SK-N-MC (cell line): ENCODE data around the gene ZNF565.
A peak's percentile ranks its signal among the peaks of the same experiment; 100 is the strongest.

ENCODE experiments used
- DNase-seq: peaks from one replicate; pipeline ENCODE4 v3.0.0-alpha.2; 2011; ENCODE audit warnings: low read depth, low spot score
- H3K27ac ChIP-seq: fragments of 200-600 bp; sonication (generic); 2 replicates; pipeline ENCODE4 v1.5.1; 2016; ENCODE audit warnings: mixed run types
- H3K36me3 ChIP-seq: fragments of 200-600 bp; sonication (generic); 2 replicates; pipeline ENCODE4 v1.6.1; 2017; ENCODE audit warnings: antibody characterized with exemption, low read length, mixed read lengths; ENCODE audit not compliant: insufficient read depth
- H3K4me3 ChIP-seq: fragments of 200-600 bp; sonication (generic); 2 replicates; pipeline ENCODE4 v1.5.1; 2016
- H3K9ac ChIP-seq: fragments of 200-600 bp; sonication (generic); 2 replicates; pipeline ENCODE4 v1.8.0; 2017; ENCODE audit warnings: mixed run types, mixed read lengths; ENCODE audit not compliant: insufficient read length
- H3K9me3 ChIP-seq: fragments of 200-600 bp; sonication (generic); 2 replicates; pipeline ENCODE4 v1.6.1; 2017; ENCODE audit warnings: low read depth, mild to moderate bottlenecking, antibody characterized with exemption, low read length, moderate library complexity, mixed read lengths
- EZH2 ChIP-seq: fragments of 200-600 bp; sonication (generic); IDR thresholded peaks from one replicate; pipeline ENCODE4 v1.6.1; 2017; ENCODE audit warnings: antibody characterized with exemption
- FOXP2 ChIP-seq: optimal IDR thresholded peaks from 2 replicates; pipeline ENCODE3; 2011; ENCODE audit warnings: mild to moderate bottlenecking, moderate library complexity; ENCODE audit not compliant: insufficient read depth; ENCODE audit errors: extremely low read length, control extremely low read depth
- POLR2AphosphoS5 ChIP-seq: IDR thresholded peaks from 2 replicates; pipeline ENCODE4 v1.6.1; 2012; ENCODE audit warnings: mild to moderate bottlenecking, low read depth, low read length, borderline replicate concordance

ZNF565 gene

DNA sequence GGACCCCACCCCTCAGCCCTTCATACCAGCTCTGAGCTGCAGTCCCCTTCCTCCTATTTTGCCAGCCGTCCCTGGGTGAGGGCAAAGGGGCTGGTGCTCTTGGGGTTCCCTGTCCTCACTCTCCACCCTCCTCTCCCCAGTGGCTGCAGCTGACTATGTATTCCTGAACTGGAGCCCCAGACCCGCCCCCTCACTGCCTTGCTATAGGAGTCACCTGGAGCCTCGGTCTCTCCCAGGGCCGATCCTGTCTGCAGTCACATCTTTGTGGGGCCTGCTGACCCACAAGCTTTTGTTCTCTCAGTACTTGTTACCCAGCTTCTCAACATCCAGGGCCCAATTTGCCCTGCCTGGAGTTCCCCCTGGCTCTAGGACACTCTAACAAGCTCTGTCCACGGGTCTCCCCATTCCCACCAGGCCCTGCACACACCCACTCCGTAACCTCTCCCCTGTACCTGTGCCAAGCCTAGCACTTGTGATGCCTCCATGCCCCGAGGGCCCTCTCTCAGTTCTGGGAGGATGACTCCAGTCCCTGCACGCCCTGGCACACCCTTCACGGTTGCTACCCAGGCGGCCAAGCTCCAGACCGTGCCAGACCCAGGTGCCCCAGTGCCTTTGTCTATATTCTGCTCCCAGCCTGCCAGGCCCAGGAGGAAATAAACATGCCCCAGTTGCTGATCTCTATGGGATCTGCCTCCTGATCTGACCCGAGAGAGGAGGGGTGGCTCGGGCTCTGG lies 64.6 kb downstream of the ZNF565 start:
- no peak for DNase-seq
- Histone ChIP-seq H3K9ac (no peak overlapping the region), H3K36me3 (peaks cover 34% of the 10 kb centered on the region), H3K4me3 (no peak overlapping the region), H3K9me3 (no peaks in the 10 kb centered on the region), H3K27ac (no peak overlapping the region)
- TF ChIP-seq POLR2AphosphoS5, result no peak
- no peak for TF ChIP-seq FOXP2
- TF ChIP-seq EZH2, result no peak

DNA sequence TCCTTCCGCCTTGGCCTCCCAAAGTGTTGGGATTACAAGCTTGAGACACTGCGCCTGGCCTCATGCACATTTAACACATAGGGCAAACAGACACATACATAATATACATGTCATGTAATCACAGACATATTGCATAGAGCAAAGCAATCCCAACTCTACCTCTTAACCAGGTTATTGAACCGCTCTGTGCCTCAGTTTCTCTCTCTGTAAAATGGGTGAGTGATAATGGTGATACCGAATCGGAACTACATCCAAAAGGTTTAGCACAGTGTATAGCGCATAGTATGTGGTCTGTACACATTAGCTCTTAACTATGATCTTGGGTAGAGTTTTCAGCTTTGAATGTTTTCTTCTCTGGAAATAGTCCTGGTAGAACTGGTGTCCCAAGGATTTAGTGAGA lies 69.8 kb downstream of the ZNF565 start:
- TF ChIP-seq POLR2AphosphoS5 (no peak), FOXP2 (no peak), EZH2 (no peak)
- Histone ChIP-seq H3K27ac (no peak overlapping the region), H3K36me3 (peaks cover 48% of the 10 kb centered on the region), H3K9me3 (no peaks in the 10 kb centered on the region), H3K9ac (no peak overlapping the region), H3K4me3 (no peak overlapping the region)
- no peak for DNase-seq

DNA sequence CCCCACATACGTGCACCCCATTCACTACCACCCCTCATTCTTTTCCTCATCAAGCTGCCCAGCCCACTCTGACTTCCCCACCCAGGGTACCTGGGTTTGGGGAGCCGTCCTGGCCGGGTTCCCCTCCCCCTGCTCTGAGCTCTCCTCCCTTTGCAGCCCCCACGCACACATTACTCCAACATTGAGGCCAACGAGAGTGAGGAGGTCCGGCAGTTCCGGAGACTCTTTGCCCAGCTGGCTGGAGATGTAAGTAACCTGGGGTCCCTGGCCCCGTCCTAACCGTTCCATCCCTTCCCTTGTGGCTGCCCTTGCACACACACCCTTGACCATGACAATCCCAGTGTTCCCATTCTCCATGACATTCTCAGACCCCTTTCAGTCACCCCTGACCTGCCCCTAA lies 72.0 kb downstream of the ZNF565 start:
- no peak overlapping the region for H3K4me3 ChIP-seq
- H3K9ac ChIP-seq, result no peak overlapping the region
- DNase-seq, result no peak
- H3K36me3 ChIP-seq, result peaks cover 40% of the 10 kb centered on the region
- H3K27ac ChIP-seq, result no peak overlapping the region
- TF ChIP-seq FOXP2 (no peak), EZH2 (no peak), POLR2AphosphoS5 (no peak)
- H3K9me3 ChIP-seq, result no peaks in the 10 kb centered on the region

DNA sequence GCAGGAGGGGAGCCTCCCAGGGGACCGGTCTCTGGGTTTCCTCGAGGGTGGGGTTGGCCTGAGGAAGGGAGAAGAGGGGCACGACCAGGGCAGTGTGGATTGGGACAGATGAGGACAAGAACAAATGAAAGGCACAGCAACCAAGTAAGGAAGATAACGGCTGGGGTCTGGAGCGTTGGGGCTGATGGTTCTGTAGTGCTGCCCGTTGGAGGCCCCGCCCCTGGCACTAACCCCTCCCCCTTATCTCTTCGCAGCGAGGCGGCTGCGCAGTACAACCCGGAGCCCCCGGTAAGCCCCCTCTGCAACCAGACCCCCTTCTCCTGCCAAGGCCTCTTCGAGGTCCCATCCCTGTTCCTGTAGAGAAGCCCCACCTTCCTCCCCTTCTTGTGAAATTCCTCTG lies 72.4 kb downstream of the ZNF565 start:
- no peak for DNase-seq

DNA sequence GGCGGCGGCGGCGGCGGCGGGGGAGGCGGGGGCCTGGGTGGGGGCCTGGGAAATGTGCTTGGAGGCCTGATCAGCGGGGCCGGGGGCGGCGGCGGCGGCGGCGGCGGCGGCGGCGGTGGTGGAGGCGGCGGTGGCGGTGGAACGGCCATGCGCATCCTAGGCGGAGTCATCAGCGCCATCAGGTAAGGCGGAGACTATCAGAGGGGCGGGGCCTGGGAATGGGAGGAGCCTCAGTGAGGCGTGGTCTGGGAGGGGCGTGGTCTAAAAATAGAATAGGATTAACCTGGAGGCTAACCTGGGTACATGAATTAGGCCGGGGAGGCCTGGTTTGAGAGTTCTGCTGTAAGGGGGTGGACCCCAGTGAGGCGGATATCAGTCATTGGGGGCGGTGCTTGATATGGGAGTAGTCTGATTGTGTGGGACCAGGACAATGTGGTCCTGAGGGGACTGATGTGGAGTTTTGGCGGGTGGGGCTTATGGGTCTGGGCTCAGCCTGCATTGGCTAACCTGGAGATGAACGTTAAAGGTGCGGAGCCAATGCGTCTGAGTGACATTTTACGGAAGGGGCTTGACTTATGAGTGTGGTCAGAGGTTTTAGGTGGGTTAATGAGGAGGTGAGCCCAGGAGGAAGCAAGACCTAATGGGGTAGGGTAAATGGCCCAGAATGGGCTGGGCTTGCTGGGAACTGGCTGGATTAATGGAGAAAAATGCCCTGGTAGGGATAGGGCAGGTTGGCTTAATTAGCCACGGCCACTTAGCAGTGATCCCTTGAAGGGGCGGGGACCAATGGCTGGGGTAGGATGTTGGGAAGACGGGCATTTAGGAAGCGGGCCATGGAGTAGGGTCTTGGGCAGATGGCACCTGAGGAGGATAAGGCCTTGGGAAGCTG lies 73.2 kb downstream of the ZNF565 start:
- peak overlapping the region; percentile 88 for H3K4me3 ChIP-seq
- DNase-seq, result no peak
- TF ChIP-seq FOXP2 (no peak), EZH2 (no peak), POLR2AphosphoS5 (no peak)
- H3K9me3 ChIP-seq, result no peaks in the 10 kb centered on the region
- peaks cover 30% of the 10 kb centered on the region for H3K36me3 ChIP-seq
- H3K27ac ChIP-seq, result no peak overlapping the region
- H3K9ac ChIP-seq, result no peak overlapping the region

More for the DNA sequence above, 72.4 kb downstream of the ZNF565 start:
- H3K9me3 ChIP-seq, result no peaks in the 10 kb centered on the region
- H3K9ac ChIP-seq, result no peak overlapping the region
- H3K36me3 ChIP-seq, result peaks cover 38% of the 10 kb centered on the region
- no peak overlapping the region for H3K4me3 ChIP-seq
- TF ChIP-seq POLR2AphosphoS5, result no peak
- H3K27ac ChIP-seq, result no peak overlapping the region

DNA sequence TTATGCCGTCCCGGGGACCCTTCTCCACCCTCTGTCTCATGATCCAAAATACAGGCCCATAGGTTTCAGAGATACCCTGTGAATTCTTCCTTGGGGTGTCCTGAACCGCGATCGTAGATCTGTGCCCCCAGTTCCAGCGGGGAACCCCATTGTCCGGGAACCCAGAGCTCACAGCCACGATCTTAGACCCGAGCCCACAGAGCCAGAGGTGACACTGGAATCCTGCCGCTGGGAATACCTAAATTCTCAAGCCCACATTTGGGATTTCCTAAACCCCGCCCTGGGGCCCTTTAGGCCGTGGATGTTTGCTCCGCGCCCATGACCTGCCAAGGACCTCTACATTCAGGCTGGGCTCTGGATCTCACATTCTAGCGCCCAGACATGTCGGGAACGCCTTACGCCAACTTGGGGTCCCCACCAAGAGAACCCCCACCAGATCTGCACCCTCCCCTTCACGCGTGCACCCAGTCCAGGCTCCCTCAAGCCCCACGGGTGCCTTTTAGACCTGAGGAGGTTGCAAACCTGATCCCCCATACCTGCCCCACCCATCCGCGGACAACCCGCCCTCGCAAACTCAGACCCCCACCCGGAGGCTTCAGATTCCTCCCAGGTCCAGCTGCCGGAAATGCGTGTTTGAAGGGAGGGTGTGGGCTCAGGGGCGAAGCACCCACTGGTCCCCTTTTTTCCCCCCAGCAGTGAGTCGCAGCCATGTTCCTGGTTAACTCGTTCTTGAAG lies 74.0 kb downstream of the ZNF565 start:
- Histone ChIP-seq H3K4me3 (peak overlapping the region; percentile 88), H3K9me3 (no peaks in the 10 kb centered on the region), H3K9ac (peak overlapping the region; percentile 87), H3K27ac (peak overlapping the region; percentile 76; the same call in 1 of the 2 replicates), H3K36me3 (peaks cover 22% of the 10 kb centered on the region)
- TF ChIP-seq FOXP2, result no peak
- TF ChIP-seq EZH2, result no peak
- no peak for TF ChIP-seq POLR2AphosphoS5
- DNase-seq, result no peak

DNA sequence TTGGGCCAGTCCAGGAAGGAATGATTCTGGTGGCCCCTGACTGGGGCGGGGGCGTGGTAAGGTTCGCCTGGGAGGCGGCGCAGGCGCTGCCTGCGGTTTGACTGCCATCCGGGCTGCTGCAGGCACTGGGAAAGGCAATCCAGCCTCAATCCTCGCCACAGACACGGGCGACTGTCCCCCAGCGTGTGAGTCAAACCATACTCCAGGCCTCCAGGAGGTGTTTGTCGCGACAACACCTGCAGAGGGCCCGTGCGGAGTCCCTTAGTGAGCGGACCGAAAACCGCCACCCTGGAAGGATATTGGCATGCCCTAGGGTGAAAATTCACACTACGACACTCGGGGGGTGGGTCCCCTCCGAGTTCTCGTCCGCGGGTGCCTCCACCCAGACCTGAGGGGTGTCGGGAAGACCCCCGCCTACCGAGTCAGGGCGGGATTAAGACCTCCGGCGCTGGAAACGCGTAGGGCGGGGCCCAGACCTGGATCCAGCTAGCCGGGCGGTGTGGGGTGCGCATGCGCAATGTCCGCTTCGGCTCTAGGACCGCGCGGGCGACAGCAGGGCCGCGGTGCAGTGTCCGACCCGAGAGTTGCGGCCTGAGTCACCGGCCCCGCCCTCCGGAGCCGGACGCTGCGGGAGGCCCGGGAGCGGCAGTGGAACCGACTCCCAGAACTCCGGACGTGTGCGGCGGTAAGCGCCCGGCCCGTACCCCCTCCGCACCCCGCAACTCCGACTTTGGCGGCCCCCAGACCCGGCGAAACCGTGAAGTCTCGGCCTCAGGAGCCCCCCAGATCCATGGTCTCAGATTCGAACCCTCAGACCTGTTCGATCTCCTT lies 74.8 kb downstream of the ZNF565 start, which contains the start of gene CAPNS1:
TSS of gene CAPNS1 (plus strand) at position 594 of the 831 bp plus-strand sequence. CDS start 946 bp downstream, outside the sequence.
- H3K27ac ChIP-seq, result peak within 1 kb of the TSS; percentile 76; the same call in 1 of the 2 replicates
- H3K9ac ChIP-seq, result peak within 1 kb of the TSS; percentile 87
- peak within 1 kb of the TSS; percentile 88 for H3K4me3 ChIP-seq
- TF ChIP-seq FOXP2, result peak; percentile 79
- TF ChIP-seq EZH2, result no peak
- peak; percentile 79 for TF ChIP-seq POLR2AphosphoS5
- no peak for DNase-seq
- H3K9me3 ChIP-seq, result no peaks in the 10 kb centered on the region
- H3K36me3 ChIP-seq, result peaks cover 19% of the 10 kb centered on the region

DNA sequence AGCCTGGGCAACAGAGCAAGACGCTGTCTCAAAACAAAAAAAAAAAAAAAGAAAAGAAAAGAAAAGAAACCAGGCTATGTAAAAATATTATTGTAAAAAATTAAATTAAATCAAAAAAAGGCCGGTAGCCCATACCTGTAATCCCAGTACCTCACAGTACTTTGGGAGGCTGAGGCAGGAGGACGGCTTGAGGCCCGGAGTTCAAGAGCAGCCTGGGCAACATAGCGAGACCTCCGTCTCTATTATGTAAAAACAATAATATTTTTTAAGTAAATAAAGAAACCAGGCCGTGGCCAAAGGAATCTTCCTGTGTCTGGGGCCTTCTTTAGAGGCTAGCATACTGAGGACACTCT lies 75.4 kb downstream of the ZNF565 start:
- H3K9me3 ChIP-seq, result no peaks in the 10 kb centered on the region
- peak overlapping the region; percentile 88 for H3K4me3 ChIP-seq
- H3K9ac ChIP-seq, result peak overlapping the region; percentile 87
- H3K27ac ChIP-seq, result no peak overlapping the region
- TF ChIP-seq POLR2AphosphoS5 (no peak), EZH2 (no peak), FOXP2 (no peak)
- DNase-seq, result no peak
- peaks cover 19% of the 10 kb centered on the region for H3K36me3 ChIP-seq
